Prostate gland (tissue), 2 donors: ENCODE measurements around the gene MEX3C. TPM values are rescaled to one million over a fixed set of nuclear protein-coding genes. Genes with fewer than 3 reads are reported as not detected.

Experiments used
- DNase-seq: peaks from one replicate; pipeline ENCODE4 v3.0.0-alpha.2; 2019; ENCODE audit warnings: low spot score
- H3K27ac ChIP-seq, 2 donors: fragments of 200-600 bp; sonication (generic); 2 replicates each; pipeline ENCODE4 v1.5.1; 2017 to 2019
- H3K27me3 ChIP-seq: fragments of 200-600 bp; sonication (generic); replicated peaks from 2 replicates; pipeline ENCODE4 v1.5.1; 2019; ENCODE audit not compliant: insufficient read depth
- H3K36me3 ChIP-seq, 2 donors: fragments of 200-600 bp; sonication (generic); 1 replicate in 1 of 2; 2 replicates in 1 of 2; pipeline versions ENCODE4 v1.5.1 to v1.8.1; 2017 to 2019
- H3K4me1 ChIP-seq: fragments of 200-600 bp; sonication (generic); replicated peaks from 2 replicates; pipeline ENCODE4 v1.5.1; 2019
- H3K4me3 ChIP-seq, 2 donors: fragments of 200-600 bp; sonication (generic); 2 replicates each; pipeline ENCODE4 v1.5.1; 2017 to 2019
- H3K9me3 ChIP-seq: fragments of 200-600 bp; sonication (generic); 2 replicates; pipeline ENCODE4 v1.5.1; 2017
- CTCF ChIP-seq, 4 experiments: fragments of 200-600 bp in 2 of 4; fragments of 450-650 bp in 2 of 4; sonication (generic) in 2 of 4; IDR thresholded peaks; 1 replicate in 3 of 4; 2 replicates in 1 of 4; pipeline ENCODE4 v1.5.1; 2016 to 2019; ENCODE audit warnings: antibody characterized with exemption in 4 of 4, mild to moderate bottlenecking in 2 of 4, moderate library complexity in 2 of 4
- POLR2A ChIP-seq: fragments of 450-650 bp; IDR thresholded peaks from one replicate; pipeline ENCODE4 v1.6.1; 2016; ENCODE audit warnings: antibody characterized with exemption, mild to moderate bottlenecking
- POLR2AphosphoS5 ChIP-seq: sonication (generic); formaldehyde crosslinking; IDR thresholded peaks from one replicate; pipeline ENCODE4 v1.6.1; 2017; ENCODE audit warnings: antibody characterized with exemption
- WGBS: methylation state at CpG from one replicate; pipeline ENCODE4 v1.1.5; 2018; 5-methylcytosine and 5-hydroxymethylcytosine counted together
- intact Hi-C: fragments of 100-400 bp; cut with DNase I; formaldehyde crosslinking; loops from one replicate; pipeline ENCODE4 v1.14.2; 2022
- total RNA-seq, 2 donors: library from RNA; depleted of rRNA; stranded (reverse); fragments of >200 nt; gene quantifications; one replicate each; pipeline ENCODE4 v1.1.0, GENCODE V29; 2016

MEX3C gene
- total RNA-seq, 2 donors from 2014 or later = 29.2 to 54.0 TPM

GRCh38 chr18:51160646-51161045 lies 36.8 kb downstream of the MEX3C start:
- no peak for DNase-seq
- no peak for TF ChIP-seq CTCF (IDR thresholded peaks at IDR 0.05)
- TF ChIP-seq POLR2A = no peak
- TF ChIP-seq POLR2AphosphoS5 = no peak
- Histone ChIP-seq H3K27ac (no peak overlapping the region), H3K9me3 (no peaks in the 10 kb centered on the region), H3K36me3 (no peaks in the 10 kb centered on the region), H3K4me3 (no peak overlapping the region), H3K4me1 (no peaks in the 10 kb centered on the region), H3K27me3 (no peaks in the 10 kb centered on the region)
- WGBS = 91% methylated on average over 5 of the region's 5 CpGs
- intact Hi-C loops = no loop called here

- Histone ChIP-seq H3K27ac (no peak overlapping the region), H3K36me3 (no peaks in the 10 kb centered on the region), H3K27me3 (no peaks in the 10 kb centered on the region), H3K4me3 (no peak overlapping the region), H3K9me3 (no peaks in the 10 kb centered on the region), H3K4me1 (no peaks in the 10 kb centered on the region)
- no peak for TF ChIP-seq CTCF (IDR thresholded peaks at IDR 0.05)
- no peak for TF ChIP-seq POLR2A
- no peak for TF ChIP-seq POLR2AphosphoS5
- 100% methylated on average over 2 of the region's 2 CpGs for WGBS
- DNase-seq = no peak
- intact Hi-C loops = no loop called here
These were observed 40.3 kb downstream of the MEX3C start for GRCh38 chr18:51157215-51157614.

- Histone ChIP-seq H3K27ac (no peak overlapping the region), H3K4me3 (no peak overlapping the region), H3K9me3 (no peaks in the 10 kb centered on the region), H3K4me1 (no peaks in the 10 kb centered on the region), H3K36me3 (no peaks in the 10 kb centered on the region), H3K27me3 (no peaks in the 10 kb centered on the region)
- intact Hi-C loops = no loop called here
- 67% methylated on average over 8 of the region's 8 CpGs for WGBS
- DNase-seq = no peak
- TF ChIP-seq POLR2A (no peak), POLR2AphosphoS5 (no peak), CTCF (IDR thresholded peaks at IDR 0.05) (no peak)
These were observed 42.9 kb downstream of the MEX3C start for GRCh38 chr18:51154431-51155063.

- TF ChIP-seq POLR2A = no peak
- no peak for TF ChIP-seq POLR2AphosphoS5
- TF ChIP-seq CTCF (IDR thresholded peaks at IDR 0.05) = no peak
- no peak for DNase-seq
- Histone ChIP-seq H3K4me3 (no peak overlapping the region), H3K36me3 (no peaks in the 10 kb centered on the region), H3K27me3 (no peaks in the 10 kb centered on the region), H3K4me1 (no peaks in the 10 kb centered on the region), H3K9me3 (no peaks in the 10 kb centered on the region), H3K27ac (no peak overlapping the region)
- intact Hi-C loops = no loop called here
- WGBS = 75% methylated on average over 17 of the region's 19 CpGs
These were observed 43.7 kb downstream of the MEX3C start for GRCh38 chr18:51153659-51154371.
